ENCODE data around the gene EBNA1BP2. TPM values are rescaled to one million over a fixed set of nuclear protein-coding genes. Genes with fewer than 3 reads are reported as not detected.

EBNA1BP2 gene
- total and polyA plus RNA-seq, 7 donors = 20.1 to 153 (median 46.2) TPM

Other genes with a start within 250 kb of the EBNA1BP2 start
- 1 to 10 TPM; 1.1 to 3.8 (median 2.0) TPM for gene SLC2A1, start 213.4 kb downstream of the EBNA1BP2 start, total RNA-seq
- 1 to 10 TPM; 1.2 to 3.3 (median 2.5) TPM for gene SLC2A1, start 213.4 kb downstream of the EBNA1BP2 start, polyA plus RNA-seq
- gene CFAP57, start within 50 bp of the EBNA1BP2 start, total RNA-seq = under 1 TPM in 2 of 4 donors, not detected in 2; 0.08 to 0.15 TPM
- under 1 TPM in 2 of 3 donors, not detected in 1; 0.04 to 0.26 TPM for gene CFAP57, start within 50 bp of the EBNA1BP2 start, polyA plus RNA-seq
- gene TMEM125, start 97.7 kb upstream of the EBNA1BP2 start, total RNA-seq = not detected
- not detected for gene TMEM125, start 97.7 kb upstream of the EBNA1BP2 start, polyA plus RNA-seq
- not detected for gene C1orf210, start 113.3 kb upstream of the EBNA1BP2 start, total RNA-seq
- under 1 TPM in 1 of 3 donors, not detected in 2; 0.12 TPM for gene C1orf210, start 113.3 kb upstream of the EBNA1BP2 start, polyA plus RNA-seq
- gene TIE1, start 128.7 kb upstream of the EBNA1BP2 start, total RNA-seq = 10 to 100 TPM in 2 of 4 donors, 1 to 10 TPM in 2; 8.2 to 29.7 (median 14.7) TPM
- gene TIE1, start 128.7 kb upstream of the EBNA1BP2 start, polyA plus RNA-seq = 10 to 100 TPM in 2 of 3 donors, 1 to 10 TPM in 1; 9.2 to 19.7 (median 10.9) TPM
- under 1 TPM in 1 of 4 donors, not detected in 3; 0.11 TPM for gene MPL, start 165.5 kb upstream of the EBNA1BP2 start, total RNA-seq
- gene MPL, start 165.5 kb upstream of the EBNA1BP2 start, polyA plus RNA-seq = under 1 TPM in 1 of 3 donors, not detected in 2; 0.01 TPM
- under 1 TPM in 2 of 4 donors, not detected in 2; 0.25 to 0.36 TPM for gene CDC20, start 186.7 kb upstream of the EBNA1BP2 start, total RNA-seq
- 1 to 10 TPM; 1.1 to 1.9 (median 1.6) TPM for gene CDC20, start 186.7 kb upstream of the EBNA1BP2 start, polyA plus RNA-seq
- 10 to 100 TPM; 15.9 to 19.2 (median 17.6) TPM for gene ELOVL1, start 195.7 kb upstream of the EBNA1BP2 start, total RNA-seq
- 10 to 100 TPM; 28.1 to 68.1 (median 39.2) TPM for gene ELOVL1, start 195.7 kb upstream of the EBNA1BP2 start, polyA plus RNA-seq
- 10 to 100 TPM; 15.4 to 18.2 (median 17.2) TPM for gene MED8, start 217.5 kb upstream of the EBNA1BP2 start, total RNA-seq
- gene MED8, start 217.5 kb upstream of the EBNA1BP2 start, polyA plus RNA-seq = 10 to 100 TPM; 22.3 to 44.5 (median 27.4) TPM
- gene SZT2, start 217.6 kb upstream of the EBNA1BP2 start, total RNA-seq = 10 to 100 TPM; 14.2 to 24.7 (median 19.9) TPM
- 10 to 100 TPM in 2 of 3 donors, 1 to 10 TPM in 1; 5.9 to 17.9 (median 10.3) TPM for gene SZT2, start 217.6 kb upstream of the EBNA1BP2 start, polyA plus RNA-seq

Data from psoas muscle (tissue), 7 donors.